ENCODE measurements around the gene FASN.

Gene FASN

GRCh38 chr17:82097184-82097918 is 685 bp downstream of the FASN start:
- Histone ChIP-seq H3K4me3 (ENCODE audit: insufficient read depth in 1 of 2, low read depth in 1 of 2, low read length in 2 of 2) (peak overlapping the region; percentile 77 to 84), H2BK12ac (ENCODE audit: low read length in 2 of 2) (peak overlapping the region in 1 of 2 experiments; percentile 78), H2AK5ac (ENCODE audit: low read length, severe bottlenecking) (no peak overlapping the region), H3K14ac (ENCODE audit: low read length in 2 of 2) (peak overlapping the region; percentile 94 to 98), H3K36me3 (ENCODE audit: control insufficient read depth in 1 of 2, insufficient read depth in 2 of 2, low read depth in 1 of 2, low read length in 2 of 2) (peaks cover 27 to 59% of the 10 kb centered on the region in 2 experiments), H3K27me3 (ENCODE audit: control insufficient read depth in 1 of 2, insufficient read depth in 1 of 2, low read length in 2 of 2) (no peaks in the 10 kb centered on the region), H3K9me3 (ENCODE audit: control insufficient read depth, low read length) (no peaks in the 10 kb centered on the region), H3K9ac (ENCODE audit: low read length) (peak overlapping the region; percentile 90), H2AFZ (ENCODE audit: low read depth, low read length) (no peak overlapping the region), H2BK120ac (ENCODE audit: low read depth, low read length) (peak overlapping the region; percentile 98), H4K8ac (ENCODE audit: low read length) (peak overlapping the region; percentile 50), H2BK5ac (ENCODE audit: low read depth, low read length, poor library complexity, severe bottlenecking) (peak overlapping the region; percentile 60), H3K79me1 (replicated peaks; ENCODE audit: low read length, poor library complexity, severe bottlenecking) (peaks cover 22% of the 10 kb centered on the region), H2BK15ac (ENCODE audit: low read depth, poor library complexity, severe bottlenecking) (peak overlapping the region; percentile 93), H3K23ac (ENCODE audit: low read length in 2 of 2) (peak overlapping the region; percentile 72 to 97), H3K18ac (ENCODE audit: low read depth in 1 of 2, low read length in 2 of 2) (peak overlapping the region; percentile 91 to 94), H4K91ac (ENCODE audit: low read length) (peak overlapping the region; percentile 93), H3K4me2 (ENCODE audit: low read length, poor library complexity, severe bottlenecking) (peak overlapping the region; percentile 90), H3K4ac (ENCODE audit: low read depth in 1 of 2, low read length in 2 of 2) (peak overlapping the region; percentile 69 to 81), H3K27ac (ENCODE audit: low read length, poor library complexity, severe bottlenecking) (no peak overlapping the region), H3K4me1 (ENCODE audit: control insufficient read depth, insufficient read depth, low read depth, low read length) (peaks cover 52% of the 10 kb centered on the region)
- WGBS, result 1% methylated on average over 52 of the region's 77 CpGs
- peak; percentile 54 for DNase-seq

- no peak overlapping the region for H2AFZ ChIP-seq (ENCODE audit: low read depth, low read length)
- no peak overlapping the region for H4K8ac ChIP-seq (ENCODE audit: low read length)
- peak overlapping the region; percentile 90 to 91 for H3K18ac ChIP-seq (ENCODE audit: low read depth in 1 of 2, low read length in 2 of 2)
- peaks cover 33 to 65% of the 10 kb centered on the region in 2 experiments for H3K36me3 ChIP-seq (ENCODE audit: control insufficient read depth in 1 of 2, insufficient read depth in 2 of 2, low read depth in 1 of 2, low read length in 2 of 2)
- H2AK5ac ChIP-seq (ENCODE audit: low read length, severe bottlenecking), result no peak overlapping the region
- no peaks in the 10 kb centered on the region for H3K27me3 ChIP-seq (ENCODE audit: control insufficient read depth in 1 of 2, insufficient read depth in 1 of 2, low read length in 2 of 2)
- no peak overlapping the region for H2BK12ac ChIP-seq (ENCODE audit: low read length in 2 of 2)
- no peak overlapping the region for H2BK5ac ChIP-seq (ENCODE audit: low read depth, low read length, poor library complexity, severe bottlenecking)
- H3K23ac ChIP-seq (ENCODE audit: low read length in 2 of 2), result peak overlapping the region in 1 of 2 experiments; percentile 57
- peak overlapping the region; percentile 24 for H2BK120ac ChIP-seq (ENCODE audit: low read depth, low read length)
- H3K14ac ChIP-seq (ENCODE audit: low read length in 2 of 2), result peak overlapping the region; percentile 44 to 98
- H3K4me1 ChIP-seq (ENCODE audit: control insufficient read depth, insufficient read depth, low read depth, low read length), result peaks cover 46% of the 10 kb centered on the region
- peaks cover 27% of the 10 kb centered on the region for H3K79me1 ChIP-seq (replicated peaks; ENCODE audit: low read length, poor library complexity, severe bottlenecking)
- H3K27ac ChIP-seq (ENCODE audit: low read length, poor library complexity, severe bottlenecking), result no peak overlapping the region
- DNase-seq, result no peak
- H3K9me3 ChIP-seq (ENCODE audit: control insufficient read depth, low read length), result no peaks in the 10 kb centered on the region
- H3K4ac ChIP-seq (ENCODE audit: low read depth in 1 of 2, low read length in 2 of 2), result peak overlapping the region in 1 of 2 experiments; percentile 22
- 42% methylated on average over 7 of the region's 8 CpGs for WGBS
- peak overlapping the region; percentile 93 for H4K91ac ChIP-seq (ENCODE audit: low read length)
- peak overlapping the region; percentile 77 to 84 for H3K4me3 ChIP-seq (ENCODE audit: insufficient read depth in 1 of 2, low read depth in 1 of 2, low read length in 2 of 2)
- H2BK15ac ChIP-seq (ENCODE audit: low read depth, poor library complexity, severe bottlenecking), result no peak overlapping the region
- peak overlapping the region; percentile 90 for H3K4me2 ChIP-seq (ENCODE audit: low read length, poor library complexity, severe bottlenecking)
- peak overlapping the region; percentile 90 for H3K9ac ChIP-seq (ENCODE audit: low read length)
These were observed 1.3 kb downstream of the FASN start for GRCh38 chr17:82096709-82097183.

- Histone ChIP-seq H3K27me3 (ENCODE audit: control insufficient read depth in 1 of 2, insufficient read depth in 1 of 2, low read length in 2 of 2) (no peaks in the 10 kb centered on the region), H2BK5ac (ENCODE audit: low read depth, low read length, poor library complexity, severe bottlenecking) (no peak overlapping the region), H2BK12ac (ENCODE audit: low read length in 2 of 2) (peak overlapping the region in 1 of 2 experiments; percentile 21), H3K9ac (ENCODE audit: low read length) (peak overlapping the region; percentile 90), H3K27ac (ENCODE audit: low read length, poor library complexity, severe bottlenecking) (no peak overlapping the region), H2AFZ (ENCODE audit: low read depth, low read length) (no peak overlapping the region), H2BK120ac (ENCODE audit: low read depth, low read length) (no peak overlapping the region), H3K4me3 (ENCODE audit: insufficient read depth in 1 of 2, low read depth in 1 of 2, low read length in 2 of 2) (peak overlapping the region; percentile 8 to 84), H3K4me1 (ENCODE audit: control insufficient read depth, insufficient read depth, low read depth, low read length) (peaks cover 40% of the 10 kb centered on the region), H3K4me2 (ENCODE audit: low read length, poor library complexity, severe bottlenecking) (peak overlapping the region; percentile 90), H3K14ac (ENCODE audit: low read length in 2 of 2) (peak overlapping the region in 1 of 2 experiments; percentile 61), H4K8ac (ENCODE audit: low read length) (peak overlapping the region; percentile 48), H3K9me3 (ENCODE audit: control insufficient read depth, low read length) (no peaks in the 10 kb centered on the region), H2AK5ac (ENCODE audit: low read length, severe bottlenecking) (no peak overlapping the region), H4K91ac (ENCODE audit: low read length) (peak overlapping the region; percentile 45), H3K18ac (ENCODE audit: low read depth in 1 of 2, low read length in 2 of 2) (peak overlapping the region; percentile 38), H3K23ac (ENCODE audit: low read length in 2 of 2) (peak overlapping the region in 1 of 2 experiments; percentile 80), H3K79me1 (replicated peaks; ENCODE audit: low read length, poor library complexity, severe bottlenecking) (peaks cover 31% of the 10 kb centered on the region), H3K4ac (ENCODE audit: low read depth in 1 of 2, low read length in 2 of 2) (no peak overlapping the region), H2BK15ac (ENCODE audit: low read depth, poor library complexity, severe bottlenecking) (no peak overlapping the region), H3K36me3 (ENCODE audit: control insufficient read depth in 1 of 2, insufficient read depth in 2 of 2, low read depth in 1 of 2, low read length in 2 of 2) (peaks cover 39 to 67% of the 10 kb centered on the region in 2 experiments)
- no peak for DNase-seq
- WGBS, result 89% methylated on average over 35 of the region's 35 CpGs
These were observed 2.0 kb downstream of the FASN start for GRCh38 chr17:82095777-82096708.

All from mesenchymal stem cell (in vitro differentiated cells and primary cell).